Testis (tissue), 3 donors: ENCODE results near the gene LRRFIP1. TPM values are rescaled to one million over a fixed set of nuclear protein-coding genes. Genes with fewer than 3 reads are reported as not detected.

ENCODE experiments used
- DNase-seq: peaks from one replicate; pipeline ENCODE4 v3.0.0-alpha.2; 2019
- H3K27ac ChIP-seq, 2 donors: fragments of 200-600 bp; sonication (generic); one replicate each; pipeline ENCODE4 v1.5.1; 2019
- H3K27me3 ChIP-seq: fragments of 200-600 bp; sonication (generic); one replicate; pipeline ENCODE4 v1.5.1; 2019
- H3K36me3 ChIP-seq: fragments of 200-600 bp; sonication (generic); one replicate; pipeline ENCODE4 v1.5.1; 2017; ENCODE audit warnings: low read depth; ENCODE audit errors: missing control alignments
- H3K4me1 ChIP-seq: fragments of 200-600 bp; sonication (generic); one replicate; pipeline ENCODE4 v1.5.1; 2019
- H3K4me3 ChIP-seq, 2 donors: fragments of 200-600 bp; sonication (generic); one replicate each; pipeline ENCODE4 v1.5.1; 2017 to 2019
- H3K9me3 ChIP-seq: fragments of 200-600 bp; sonication (generic); one replicate; pipeline ENCODE4 v1.5.1; 2017
- POLR2A ChIP-seq: fragments of 450-650 bp; IDR thresholded peaks from one replicate; pipeline ENCODE4 v1.6.1; 2017; ENCODE audit warnings: antibody characterized with exemption, mild to moderate bottlenecking, moderate library complexity
- WGBS, 2 donors: methylation state at CpG; one replicate each; pipeline ENCODE4 v1.1.5; 2018; 5-methylcytosine and 5-hydroxymethylcytosine counted together
- intact Hi-C: fragments of 100-400 bp; cut with DNase I; formaldehyde crosslinking; loops from one replicate; pipeline ENCODE4 v1.15.1; 2023; ENCODE audit warnings: low total_unique reads
- polyA plus RNA-seq: library from polyadenylated mRNA; stranded (reverse); fragments of 350-450 nt; fragmentation: Illumina TruSeq; extraction: RNeasy Lipid Tissue Mini Kit (QIAGEN cat#74804); gene quantifications from one replicate; pipeline ENCODE4 v1.2.3, GENCODE V29; 2014; ENCODE audit warnings: low read depth, low replicate concordance; ENCODE audit not compliant: insufficient read depth
- total RNA-seq, 2 donors: library from RNA; depleted of rRNA; stranded (reverse); fragments of >200 nt; gene quantifications; one replicate each; pipeline ENCODE4 v1.2.3, GENCODE V29; 2016
- TF ChIP-seq, protein P1 (sequence below), 3 experiments: fragments of 450-650 bp in 2 of 3; fragments of 200-600 bp in 1 of 3; sonication (generic) in 1 of 3; IDR thresholded peaks; one replicate each; pipeline ENCODE4 v1.5.1; 2016 to 2019; ENCODE audit warnings: antibody characterized with exemption in 3 of 3, mild to moderate bottlenecking in 2 of 3, moderate library complexity in 1 of 3

LRRFIP1 gene
- total and polyA plus RNA-seq, 3 donors from 2014 or later, result 17.4 to 33.5 (median 25.5) TPM

- no peaks in the 10 kb centered on the region for H3K27me3 ChIP-seq
- H3K4me1 ChIP-seq, result no peaks in the 10 kb centered on the region
- no peak overlapping the region for H3K4me3 ChIP-seq
- no peak overlapping the region for H3K27ac ChIP-seq
- TF ChIP-seq, protein P1, sequence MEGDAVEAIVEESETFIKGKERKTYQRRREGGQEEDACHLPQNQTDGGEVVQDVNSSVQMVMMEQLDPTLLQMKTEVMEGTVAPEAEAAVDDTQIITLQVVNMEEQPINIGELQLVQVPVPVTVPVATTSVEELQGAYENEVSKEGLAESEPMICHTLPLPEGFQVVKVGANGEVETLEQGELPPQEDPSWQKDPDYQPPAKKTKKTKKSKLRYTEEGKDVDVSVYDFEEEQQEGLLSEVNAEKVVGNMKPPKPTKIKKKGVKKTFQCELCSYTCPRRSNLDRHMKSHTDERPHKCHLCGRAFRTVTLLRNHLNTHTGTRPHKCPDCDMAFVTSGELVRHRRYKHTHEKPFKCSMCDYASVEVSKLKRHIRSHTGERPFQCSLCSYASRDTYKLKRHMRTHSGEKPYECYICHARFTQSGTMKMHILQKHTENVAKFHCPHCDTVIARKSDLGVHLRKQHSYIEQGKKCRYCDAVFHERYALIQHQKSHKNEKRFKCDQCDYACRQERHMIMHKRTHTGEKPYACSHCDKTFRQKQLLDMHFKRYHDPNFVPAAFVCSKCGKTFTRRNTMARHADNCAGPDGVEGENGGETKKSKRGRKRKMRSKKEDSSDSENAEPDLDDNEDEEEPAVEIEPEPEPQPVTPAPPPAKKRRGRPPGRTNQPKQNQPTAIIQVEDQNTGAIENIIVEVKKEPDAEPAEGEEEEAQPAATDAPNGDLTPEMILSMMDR (IDR thresholded peaks at IDR 0.05), result peak; percentile 94 to 95 (median 94)
- no peak for TF ChIP-seq POLR2A
- H3K36me3 ChIP-seq, result no peaks in the 10 kb centered on the region
- 53 to 61% methylated on average over 18 of the region's 18 CpGs for WGBS, 2 donors
- intact Hi-C loops, result loop anchor here (10.0 kb wide), 2 partner anchors 70 to 230 kb away; no protein-coding TSS in a partner anchor
- peak; percentile 86 for DNase-seq
- no peaks in the 10 kb centered on the region for H3K9me3 ChIP-seq
Observed at GRCh38 chr2:237744613-237745249, 117.3 kb downstream of the LRRFIP1 start.

GRCh38 chr2:237745250-237745613 is 117.8 kb downstream of the LRRFIP1 start:
- Histone ChIP-seq H3K4me1 (no peaks in the 10 kb centered on the region), H3K27me3 (no peaks in the 10 kb centered on the region), H3K36me3 (no peaks in the 10 kb centered on the region), H3K4me3 (no peak overlapping the region), H3K27ac (no peak overlapping the region), H3K9me3 (no peaks in the 10 kb centered on the region)
- TF ChIP-seq, protein P1 (IDR thresholded peaks at IDR 0.05), result no peak
- TF ChIP-seq POLR2A, result no peak
- 62 to 63% methylated on average over 5 of the region's 5 CpGs for WGBS, 2 donors
- DNase-seq, result no peak
- intact Hi-C loops, result loop anchor here (10.0 kb wide), 2 partner anchors 70 to 230 kb away; no protein-coding TSS in a partner anchor

DNA sequence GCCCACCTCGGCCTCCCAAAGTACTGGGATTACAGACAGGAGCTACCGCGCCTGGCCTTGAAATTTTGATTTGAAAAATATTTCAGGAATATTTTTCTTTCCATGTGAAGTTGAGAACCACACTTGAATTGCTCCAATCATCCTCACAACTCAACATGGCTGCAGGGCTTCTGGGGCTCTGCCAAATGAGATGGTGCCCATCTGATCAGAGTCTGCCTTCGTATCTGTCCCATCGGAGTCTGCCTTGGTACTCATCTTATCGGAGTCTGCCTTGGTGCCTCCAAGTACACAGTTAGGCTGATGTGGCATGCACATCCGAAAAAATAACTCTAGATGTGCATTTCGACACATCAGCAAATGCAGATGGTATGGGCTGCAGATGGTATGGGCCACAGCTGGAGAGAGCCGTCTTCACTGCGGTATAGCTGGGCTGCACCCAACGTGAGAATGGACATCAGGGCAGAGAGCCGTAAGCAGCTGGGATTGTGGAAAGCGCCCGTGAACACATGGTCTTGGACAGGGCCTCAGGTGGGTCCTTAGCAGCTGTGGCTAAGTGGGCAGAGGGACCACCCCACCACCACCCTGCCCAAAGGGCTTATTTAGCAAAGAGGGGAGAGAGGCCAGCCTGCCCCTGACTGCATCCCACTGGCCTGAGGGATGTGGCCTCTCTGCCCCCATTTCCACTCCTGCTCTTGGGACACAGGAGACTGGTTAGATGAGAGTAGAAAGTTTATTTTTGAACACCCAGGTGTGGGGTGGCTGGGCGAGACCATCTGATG is 119.1 kb downstream of the LRRFIP1 start:
- Histone ChIP-seq H3K4me3 (no peak overlapping the region), H3K27me3 (no peaks in the 10 kb centered on the region), H3K9me3 (no peaks in the 10 kb centered on the region), H3K36me3 (no peaks in the 10 kb centered on the region), H3K27ac (no peak overlapping the region), H3K4me1 (no peaks in the 10 kb centered on the region)
- TF ChIP-seq, protein P1 (IDR thresholded peaks at IDR 0.05), result no peak
- WGBS, 2 donors, result 90 to 92% methylated on average over 14 to 15 of the region's 15 CpGs
- intact Hi-C loops, result loop anchor here (10.0 kb wide), 2 partner anchors 72 to 232 kb away; no protein-coding TSS in a partner anchor
- DNase-seq, result no peak

- intact Hi-C loops, result loop anchor here (10.0 kb wide), 2 partner anchors 72 to 232 kb away; no protein-coding TSS in a partner anchor
- no peak for DNase-seq
- no peaks in the 10 kb centered on the region for H3K27me3 ChIP-seq
- no peaks in the 10 kb centered on the region for H3K4me1 ChIP-seq
- H3K27ac ChIP-seq, result no peak overlapping the region
- no peaks in the 10 kb centered on the region for H3K9me3 ChIP-seq
- no peaks in the 10 kb centered on the region for H3K36me3 ChIP-seq
- no peak overlapping the region for H3K4me3 ChIP-seq
- no peak for TF ChIP-seq POLR2A
- TF ChIP-seq, protein P1 (IDR thresholded peaks at IDR 0.05), result no peak
- 94 to 96% methylated on average over 9 of the region's 9 CpGs for WGBS, 2 donors
Observed at GRCh38 chr2:237747189-237747588, 119.8 kb downstream of the LRRFIP1 start.
